Measurements from ENCODE around the gene GAPVD1. TPM values are rescaled to one million over a fixed set of nuclear protein-coding genes. Genes with fewer than 3 reads are reported as not detected.

GAPVD1 gene
- total RNA-seq, 1 experiment from 2014 or later, result 39.5 TPM

- no peak overlapping the region for H4K91ac ChIP-seq (ENCODE audit: insufficient read length, low read depth, low read length)
- H2BK12ac ChIP-seq (ENCODE audit: insufficient read length, low read depth, low read length), result no peak overlapping the region
- Mint-ChIP-seq H3K27ac (no peak overlapping the region), H3K27me3 (ENCODE audit: low read depth) (no peaks in the 10 kb centered on the region), H3K9me3 (no peaks in the 10 kb centered on the region; a peak in 1 of 5 replicates), H3K36me3 (ENCODE audit: insufficient read depth in 1 of 3, low read depth in 3 of 3) (peaks cover 27 to 66% (median 50%) of the 10 kb centered on the region in 3 experiments; a peak in 6 of 7 replicates), H3K4me3 (no peak overlapping the region), H3K4me1 (no peaks in the 10 kb centered on the region; a peak in 2 of 4 replicates)
- H3K4me2 ChIP-seq (ENCODE audit: insufficient read depth, insufficient read length, low read length), result no peak overlapping the region
- H4K20me1 ChIP-seq (ENCODE audit: control insufficient read depth, insufficient read depth, insufficient read length), result no peaks in the 10 kb centered on the region
- no peak overlapping the region for H2AFZ ChIP-seq (ENCODE audit: low read length)
- no peak overlapping the region for H4K8ac ChIP-seq (replicated peaks; ENCODE audit: insufficient read length, low read depth, low read length)
- no peaks in the 10 kb centered on the region for H3K79me2 ChIP-seq (ENCODE audit: insufficient read depth, low read length)
- no peaks in the 10 kb centered on the region for H3K79me1 ChIP-seq (ENCODE audit: insufficient read depth, low read depth, low read length, poor library complexity, severe bottlenecking)
- no peaks in the 10 kb centered on the region for H3K27me3 ChIP-seq (ENCODE audit: insufficient read depth, low read length)
- H4K5ac ChIP-seq (ENCODE audit: insufficient read length, low read depth, low read length), result no peak overlapping the region
- DNase-seq, result no peak
- H2BK120ac ChIP-seq (ENCODE audit: low read depth, low read length, poor library complexity, severe bottlenecking), result no peak overlapping the region
- TF ChIP-seq CTCF (conservative IDR thresholded peaks at IDR 0.05), result no peak
- no peak overlapping the region for H3K23ac ChIP-seq (ENCODE audit: insufficient read length, low read depth, low read length)
- no peak overlapping the region for H2BK15ac ChIP-seq (ENCODE audit: low read depth, low read length)
- H3K4ac ChIP-seq (ENCODE audit: low read depth, low read length), result no peak overlapping the region
- H3K23me2 ChIP-seq (ENCODE audit: insufficient read length, low read depth, low read length, poor library complexity, severe bottlenecking), result no peaks in the 10 kb centered on the region
- H2BK5ac ChIP-seq (ENCODE audit: insufficient read length, low read length), result no peak overlapping the region
- no peaks in the 10 kb centered on the region for H3K9me3 ChIP-seq (ENCODE audit: control insufficient read depth, low read depth, low read length)
- no peak overlapping the region for H2AK5ac ChIP-seq (ENCODE audit: insufficient read length, low read length)
- WGBS (ENCODE audit: extremely low coverage, insufficient read length, low lambda C conversion rate), result no CpG with 5 or more reads among the region's 3 CpGs
- H3K56ac ChIP-seq (ENCODE audit: insufficient read length, low read depth, low read length), result no peak overlapping the region
- H3K27ac ChIP-seq (ENCODE audit: insufficient read length, low read depth, low read length), result no peak overlapping the region
- no peak overlapping the region for H3T11ph ChIP-seq (ENCODE audit: low read length)
- H2BK20ac ChIP-seq (ENCODE audit: low read depth, low read length, poor library complexity, severe bottlenecking), result no peak overlapping the region
- no peak overlapping the region for H3K18ac ChIP-seq (ENCODE audit: insufficient read length, low read depth, low read length)
- H3K9ac ChIP-seq (ENCODE audit: extremely low read depth, insufficient read length, low read length), result no peak overlapping the region
- H3K14ac ChIP-seq (ENCODE audit: insufficient read depth, low read length), result no peak overlapping the region
- no peaks in the 10 kb centered on the region for H3K4me1 ChIP-seq (ENCODE audit: insufficient read depth, low read length)
Observed at GRCh38 chr9:125332527-125332926, 70.9 kb downstream of the GAPVD1 start.

All from H9 (cell line).